Subcutaneous adipose tissue (tissue), 4 donors: Measurements from ENCODE around the gene MCC. TPM values are rescaled to one million over a fixed set of nuclear protein-coding genes. Genes with fewer than 3 reads are reported as not detected.

Source experiments
- CTCF ChIP-seq: fragments of 450-650 bp; IDR thresholded peaks from one replicate; pipeline ENCODE4 v1.5.1; 2016; ENCODE audit warnings: low read depth, mild to moderate bottlenecking, control low read depth, antibody characterized with exemption, moderate library complexity
- total RNA-seq, 4 donors: library from RNA; depleted of rRNA; stranded (reverse); fragments of >200 nt; gene quantifications; one replicate each; pipeline ENCODE4 v1.1.0, GENCODE V29; 2016

MCC gene
- total RNA-seq, 4 donors from 2014 or later: 15.0 to 57.3 (median 23.7) TPM

DNA sequence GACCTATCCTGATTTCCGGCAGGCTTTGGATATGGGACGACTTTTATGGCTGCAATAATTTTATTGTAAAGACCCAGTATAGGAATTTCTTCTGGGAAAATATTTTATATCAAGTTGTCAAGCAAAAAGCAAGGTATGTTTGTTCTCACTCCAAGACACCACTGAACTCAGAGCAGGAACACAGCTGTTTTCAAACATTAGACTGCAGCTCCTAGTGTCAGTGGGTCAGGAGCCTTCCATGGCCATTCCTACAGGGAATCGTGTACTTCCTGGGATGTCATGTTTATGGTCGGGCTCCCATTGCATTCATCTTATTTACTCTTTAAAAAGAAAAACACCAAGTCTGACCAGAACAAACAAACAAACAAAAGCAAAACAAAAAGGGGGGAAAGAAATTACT, 278.8 kb downstream of the MCC start:
- TF ChIP-seq CTCF: no peak

DNA sequence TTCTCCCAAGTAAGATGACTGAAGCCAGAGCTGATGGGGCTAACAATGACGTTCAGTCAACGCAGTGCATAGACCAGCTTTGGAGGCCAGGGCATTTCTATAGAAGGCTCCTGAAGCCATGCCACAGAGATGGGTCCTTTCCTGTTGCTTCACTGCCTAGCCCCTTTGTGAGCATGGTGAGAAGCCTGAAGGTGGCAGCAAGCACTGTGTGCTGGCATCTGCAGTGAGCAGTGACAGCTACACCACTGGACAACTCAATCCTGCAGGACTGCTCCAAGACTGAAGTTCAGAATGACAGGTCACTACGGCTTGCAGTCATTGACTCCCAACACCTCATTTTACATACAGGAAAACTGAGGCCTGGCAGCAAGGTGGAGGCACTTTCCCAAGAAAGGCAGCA, 282.4 kb downstream of the MCC start:
- TF ChIP-seq CTCF: no peak

GRCh38 chr5:113205323-113205722, 282.9 kb downstream of the MCC start:
- TF ChIP-seq CTCF: no peak

- no peak for TF ChIP-seq CTCF
These were observed 283.6 kb downstream of the MCC start for GRCh38 chr5:113204525-113205161.

DNA sequence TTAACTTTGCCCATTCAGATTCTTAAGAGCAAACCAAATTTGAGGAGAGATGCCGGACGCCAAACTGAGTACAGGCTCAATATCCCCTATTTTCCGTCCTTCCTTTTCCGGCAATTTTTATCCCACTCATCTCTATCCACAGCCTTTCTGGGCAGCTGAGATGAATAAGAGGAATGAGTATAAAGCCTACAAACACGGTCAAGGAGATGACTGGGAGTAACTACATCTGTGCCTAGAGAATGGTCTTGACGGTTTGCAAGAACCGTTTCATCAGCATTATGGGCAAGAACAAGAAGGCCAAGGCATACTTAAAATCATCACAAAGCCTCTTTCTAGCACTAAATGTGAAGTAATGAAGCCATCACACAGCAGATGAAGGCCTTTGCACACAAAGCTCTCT, 284.3 kb downstream of the MCC start:
- TF ChIP-seq CTCF: no peak

- no peak for TF ChIP-seq CTCF
These were observed 285.2 kb downstream of the MCC start for GRCh38 chr5:113202746-113203716.

DNA sequence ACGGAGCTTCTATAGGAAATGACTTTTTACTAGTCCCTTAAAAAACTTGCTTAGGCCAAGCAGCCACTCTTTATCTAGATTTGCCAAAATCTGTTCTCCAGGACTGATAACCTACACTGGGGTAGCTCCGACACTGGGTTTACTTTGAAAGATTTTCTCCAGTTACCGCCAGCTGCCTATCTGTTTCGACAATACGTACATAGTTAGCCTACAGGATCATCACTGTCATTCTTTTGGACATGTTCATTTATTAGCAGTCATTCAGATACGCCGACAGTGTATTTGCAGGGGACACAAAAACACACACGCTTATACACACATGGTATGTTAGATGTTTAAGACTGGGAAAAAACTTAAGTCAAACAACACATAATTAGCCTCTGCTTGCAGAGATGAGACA, 286.0 kb downstream of the MCC start:
- no peak for TF ChIP-seq CTCF
